GM18508 (cell line): ENCODE measurements around the gene TAL1.
"Not testable (repeated sequence)": the region's sequence is repeated elsewhere in the genome, so short reads cannot be mapped to it uniquely, and the experiment has no call there.

Source experiments
- ATAC-seq: cut with Tn5 transposase; IDR thresholded peaks from one replicate; pipeline ENCODE4 v1.9.1; 2021; ENCODE audit warnings: moderate number of reproducible peaks; ENCODE audit not compliant: insufficient read depth, unreplicated experiment

The TAL1 gene

DNA sequence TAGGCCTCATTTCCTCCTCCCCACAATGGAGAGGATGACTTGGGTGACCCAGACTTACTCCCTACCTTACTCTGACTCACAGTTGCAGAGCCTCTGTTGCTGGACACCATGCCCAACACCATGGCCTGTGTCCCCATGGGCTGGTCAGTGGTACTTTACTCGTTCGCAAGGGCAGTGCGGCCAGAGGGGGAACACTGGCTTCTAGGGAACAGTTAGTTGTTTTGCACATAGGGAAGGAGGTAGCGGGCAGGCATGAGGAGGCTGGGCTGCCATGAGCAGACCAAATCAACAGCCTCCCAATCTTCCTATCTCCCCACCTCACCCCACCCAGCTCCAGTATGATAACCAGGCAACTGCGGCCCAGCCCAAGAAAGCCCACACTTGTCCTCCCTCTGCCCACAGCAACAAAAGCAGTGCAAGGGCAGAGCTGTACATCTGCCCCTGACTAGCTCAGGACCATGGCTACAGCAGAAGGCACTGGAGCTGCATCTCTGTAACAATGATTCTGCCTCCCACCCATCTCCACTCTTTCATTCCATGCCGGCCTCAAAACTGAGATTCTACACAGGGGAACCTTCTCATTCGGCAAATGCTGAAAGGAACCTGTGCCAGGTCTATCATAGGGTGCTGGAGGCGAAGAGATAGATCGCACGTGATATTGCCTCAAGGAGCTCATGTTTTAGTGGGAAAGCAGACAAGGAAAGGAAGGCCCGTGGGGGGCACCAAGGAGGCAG lies 18.6 kb downstream of the TAL1 start:
- no peak for ATAC-seq

DNA sequence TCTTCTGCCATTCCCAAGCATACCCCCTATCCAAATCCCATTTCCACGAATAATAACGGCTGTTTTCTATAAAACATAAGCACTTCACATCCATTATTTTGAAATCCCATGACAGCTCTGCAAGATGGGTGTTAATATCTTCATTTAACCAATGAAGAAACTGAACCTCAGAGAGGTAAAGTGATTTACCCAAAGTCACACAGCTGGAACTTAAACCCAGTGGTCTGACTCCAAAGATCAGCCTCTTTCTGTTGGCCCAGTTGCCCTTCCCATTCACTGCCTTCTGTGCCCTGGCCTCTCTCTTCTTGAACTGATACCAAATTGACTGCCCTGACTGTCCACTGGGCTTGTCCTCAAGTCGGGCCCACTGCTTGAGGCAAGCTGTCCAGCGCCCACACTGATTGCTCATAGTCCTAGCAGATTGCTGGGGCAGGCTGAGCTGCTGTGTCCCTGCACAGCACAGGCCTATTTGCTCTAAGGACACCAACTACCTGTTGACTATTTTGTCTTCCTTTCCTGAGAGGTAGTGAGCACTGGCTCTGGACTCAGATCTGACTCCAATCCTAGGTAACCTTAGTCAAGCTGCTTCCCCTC lies 19.3 kb downstream of the TAL1 start:
- no peak for ATAC-seq

GRCh38 chr1:47211796-47212269 lies 20.2 kb downstream of the TAL1 start:
- ATAC-seq, result no peak

- ATAC-seq, result no peak
Observed at GRCh38 chr1:47210666-47211065, 21.4 kb downstream of the TAL1 start.

GRCh38 chr1:47209725-47210325 lies 22.2 kb downstream of the TAL1 start:
- ATAC-seq, result no peak

DNA sequence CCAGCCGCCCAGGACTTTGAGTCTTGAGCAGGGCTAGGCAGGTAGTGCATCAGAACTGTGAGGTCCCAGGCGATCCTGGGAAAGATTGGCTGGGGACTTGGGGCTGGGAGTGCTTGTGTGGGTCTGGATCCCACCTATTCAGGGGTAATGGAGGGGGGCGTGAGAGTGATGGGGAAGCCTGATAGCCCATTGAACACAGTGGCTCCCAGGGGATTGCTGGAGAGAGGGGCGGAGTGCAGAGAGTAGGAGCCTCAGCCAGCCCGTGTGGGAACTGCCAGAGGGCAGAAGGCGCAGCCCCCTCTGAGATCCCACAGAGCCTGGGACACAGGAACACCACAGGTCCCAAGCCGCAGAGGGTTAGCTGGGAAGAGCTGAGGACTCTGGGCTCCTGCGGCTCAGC lies 22.9 kb downstream of the TAL1 start:
- no peak for ATAC-seq

DNA sequence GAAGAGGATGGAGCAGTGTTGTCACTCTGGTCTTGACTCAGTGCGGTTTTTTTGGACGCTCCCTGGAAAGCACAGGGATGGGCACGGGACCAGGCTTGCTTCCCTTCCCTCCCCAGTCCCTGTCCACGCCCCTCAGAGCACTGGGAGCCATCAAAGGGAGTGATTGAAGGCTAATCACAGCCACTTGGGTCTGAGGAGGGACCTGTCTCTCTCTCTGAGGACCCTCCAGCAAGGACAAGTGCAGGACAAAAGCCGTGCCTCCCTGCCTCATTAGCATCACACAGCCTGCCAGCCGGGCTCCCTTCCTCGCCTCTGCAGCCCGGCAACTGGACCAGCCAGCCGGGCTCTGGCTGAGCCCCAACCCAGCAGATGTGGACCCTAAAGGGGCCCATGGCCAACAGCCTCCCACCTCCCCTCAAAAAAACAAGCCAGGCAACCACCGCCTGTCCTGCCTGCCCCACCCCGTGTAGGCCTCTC lies 23.6 kb downstream of the TAL1 start:
- ATAC-seq, result no peak

- no peak for ATAC-seq
Observed at GRCh38 chr1:47207803-47208373, 24.1 kb downstream of the TAL1 start.

DNA sequence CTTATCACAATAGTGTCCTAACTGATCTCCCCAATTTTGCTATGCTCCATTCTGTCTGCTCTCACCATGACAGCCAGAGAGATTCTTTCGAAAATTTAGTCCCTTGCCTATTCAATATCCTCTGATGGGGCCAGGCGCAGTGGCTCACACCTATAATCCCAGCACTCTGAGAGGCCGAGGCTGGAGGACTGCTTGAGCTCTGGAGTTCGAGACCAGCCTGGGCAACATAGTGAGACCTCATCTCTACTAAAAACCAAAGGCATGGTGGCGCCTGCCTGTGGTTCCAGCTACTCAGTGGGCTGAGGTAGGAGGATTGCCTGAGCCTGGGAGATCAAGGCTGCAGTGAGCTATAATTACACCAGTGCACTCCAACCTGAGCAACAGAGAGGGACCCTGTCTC lies 26.1 kb downstream of the TAL1 start:
- no peak for ATAC-seq

DNA sequence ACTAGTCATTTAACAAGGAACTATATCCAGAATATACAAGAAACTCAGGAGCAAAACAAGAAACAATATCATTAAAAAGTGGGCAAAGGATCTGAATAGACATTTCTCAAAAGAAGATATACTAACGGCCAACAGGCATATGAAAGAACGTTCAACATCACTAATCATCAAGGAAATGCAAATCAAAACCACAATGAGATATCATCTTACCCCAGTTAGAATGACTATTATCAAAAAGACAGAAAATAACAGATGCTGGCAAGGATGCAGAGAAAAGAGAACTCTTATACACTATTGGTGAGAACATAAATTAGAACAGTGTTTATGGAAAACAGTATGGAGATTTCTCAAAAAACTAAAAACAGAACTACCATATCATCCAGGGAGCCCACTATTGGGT lies 28.5 kb downstream of the TAL1 start:
- not testable (repeated sequence) for ATAC-seq

- no peak for ATAC-seq
Observed at GRCh38 chr1:47201179-47201578, 30.8 kb downstream of the TAL1 start.

DNA sequence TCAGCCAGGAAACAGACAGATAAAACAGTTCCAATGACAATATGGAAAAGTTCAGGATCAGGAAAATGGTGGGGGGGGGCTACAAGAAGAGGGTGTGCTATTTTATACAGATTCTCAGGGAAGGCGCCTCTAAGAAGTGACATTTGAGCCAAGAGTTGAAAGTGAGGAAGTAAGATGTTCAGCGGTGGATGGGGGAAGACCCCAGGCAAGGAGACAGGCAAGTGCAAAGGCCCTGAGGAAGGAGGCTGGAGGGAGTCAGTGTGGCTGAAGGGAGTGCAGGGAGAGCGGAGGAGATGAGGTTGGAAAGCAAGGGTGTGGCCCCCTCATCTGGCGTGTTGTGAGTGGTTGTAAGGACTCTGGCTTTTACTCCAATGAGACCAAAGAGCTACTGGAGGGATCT lies 33.8 kb downstream of the TAL1 start:
- no peak for ATAC-seq

- ATAC-seq, result no peak
Observed at GRCh38 chr1:47196622-47197021, 35.4 kb downstream of the TAL1 start.

GRCh38 chr1:47195981-47196380 lies 36.0 kb downstream of the TAL1 start:
- ATAC-seq, result not testable (repeated sequence)

DNA sequence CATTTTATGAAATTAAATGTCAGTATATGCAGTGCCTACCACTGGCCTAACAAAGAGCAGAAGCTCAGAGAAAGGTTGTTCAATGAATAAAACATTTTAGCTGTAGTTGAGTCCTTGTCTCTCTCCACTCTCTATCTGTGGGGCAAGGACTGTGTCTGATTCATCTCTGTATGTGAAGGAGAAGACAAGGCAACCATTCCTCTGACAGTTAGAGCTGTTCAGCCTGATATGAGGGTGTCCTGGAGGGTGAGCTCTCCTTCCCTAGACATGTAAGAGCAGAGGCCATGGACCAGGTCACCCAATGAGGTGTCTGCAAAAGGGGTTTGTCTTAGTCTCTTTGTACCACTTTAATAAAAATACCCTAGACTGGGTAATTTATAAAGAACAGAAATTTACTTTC lies 37.7 kb downstream of the TAL1 start:
- no peak for ATAC-seq

GRCh38 chr1:47193496-47193895 lies 38.5 kb downstream of the TAL1 start:
- not testable (repeated sequence) for ATAC-seq

- no peak for ATAC-seq
Observed at GRCh38 chr1:47192458-47193384, 39.3 kb downstream of the TAL1 start.

DNA sequence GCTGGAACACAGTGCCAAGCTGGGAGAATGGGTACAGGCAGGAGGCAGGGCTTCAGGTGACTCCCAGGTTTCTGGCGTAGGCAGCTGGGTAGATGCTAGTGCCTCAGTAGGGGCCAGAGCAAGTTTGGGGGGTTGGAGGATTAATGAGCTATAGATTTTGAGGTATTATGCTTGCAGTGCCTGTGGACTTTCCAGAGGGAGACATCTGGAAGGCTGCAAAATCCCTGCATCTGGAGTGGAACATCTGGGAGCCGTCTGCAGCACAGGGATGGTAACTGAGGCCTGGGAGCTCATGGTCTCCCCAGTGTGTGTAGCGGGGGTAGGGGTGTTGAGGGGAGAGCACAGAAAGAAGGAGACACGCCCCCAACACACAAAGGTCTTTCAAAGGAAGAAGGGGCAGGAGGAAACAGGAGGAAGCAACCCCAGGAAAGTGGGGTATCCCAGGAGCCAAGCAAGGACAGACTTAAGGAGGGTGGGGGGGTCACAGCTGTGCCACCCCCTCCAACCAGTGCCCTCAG lies 40.0 kb downstream of the TAL1 start:
- ATAC-seq, result no peak

GRCh38 chr1:47190857-47191256 lies 41.2 kb downstream of the TAL1 start:
- ATAC-seq, result no peak

DNA sequence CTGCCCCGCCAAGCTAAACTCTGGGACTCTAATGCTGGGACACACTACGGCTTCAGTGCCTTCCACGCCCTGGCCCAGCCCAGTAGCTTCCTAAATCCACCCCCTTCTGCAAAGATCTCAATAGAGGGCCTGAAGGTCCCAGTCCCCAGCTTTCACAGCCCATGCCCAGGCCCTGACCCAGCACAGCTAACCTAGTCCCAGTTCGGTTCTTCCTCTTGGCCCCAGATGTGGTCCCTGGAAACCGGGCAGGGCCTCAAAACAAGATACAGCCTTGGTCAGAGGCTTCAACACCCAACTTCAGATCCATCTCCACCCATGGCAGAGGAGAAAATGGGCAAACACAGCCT lies 41.5 kb downstream of the TAL1 start:
- ATAC-seq, result no peak
